Measurements from ENCODE around the gene SRXN1.

Gene SRXN1

DNA sequence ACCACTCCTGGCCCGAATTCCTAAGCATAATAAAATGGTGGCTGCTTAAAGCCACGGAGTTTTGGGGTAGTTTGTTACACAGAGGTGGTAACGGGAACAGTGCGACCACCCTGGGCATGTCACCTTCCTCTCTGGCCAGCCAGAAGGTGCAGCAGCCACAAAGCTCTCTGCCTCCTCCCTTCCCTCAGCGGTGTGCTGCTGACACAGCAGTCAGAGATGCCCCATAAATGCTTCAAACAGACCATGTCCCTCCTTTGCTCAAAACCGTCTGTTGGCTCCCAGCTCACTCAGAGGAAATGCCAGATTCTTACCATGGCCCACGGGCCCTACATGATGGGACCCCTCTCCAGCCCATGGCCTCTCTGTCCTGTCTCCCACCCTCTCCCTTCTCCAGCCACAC lies 30.8 kb downstream of the SRXN1 start:
- Mint-ChIP-seq H3K9me3 (peaks cover 24% of the 10 kb centered on the region), H3K4me3 (no peak overlapping the region), H3K36me3 (ENCODE audit: low read depth) (peaks cover 15% of the 10 kb centered on the region), H3K4me1 (peaks cover 43% of the 10 kb centered on the region), H3K27me3 (ENCODE audit: low read depth, poor library complexity) (peaks cover 11% of the 10 kb centered on the region), H3K27ac (peak overlapping the region; percentile 78)
- TF ChIP-seq, protein P1, sequence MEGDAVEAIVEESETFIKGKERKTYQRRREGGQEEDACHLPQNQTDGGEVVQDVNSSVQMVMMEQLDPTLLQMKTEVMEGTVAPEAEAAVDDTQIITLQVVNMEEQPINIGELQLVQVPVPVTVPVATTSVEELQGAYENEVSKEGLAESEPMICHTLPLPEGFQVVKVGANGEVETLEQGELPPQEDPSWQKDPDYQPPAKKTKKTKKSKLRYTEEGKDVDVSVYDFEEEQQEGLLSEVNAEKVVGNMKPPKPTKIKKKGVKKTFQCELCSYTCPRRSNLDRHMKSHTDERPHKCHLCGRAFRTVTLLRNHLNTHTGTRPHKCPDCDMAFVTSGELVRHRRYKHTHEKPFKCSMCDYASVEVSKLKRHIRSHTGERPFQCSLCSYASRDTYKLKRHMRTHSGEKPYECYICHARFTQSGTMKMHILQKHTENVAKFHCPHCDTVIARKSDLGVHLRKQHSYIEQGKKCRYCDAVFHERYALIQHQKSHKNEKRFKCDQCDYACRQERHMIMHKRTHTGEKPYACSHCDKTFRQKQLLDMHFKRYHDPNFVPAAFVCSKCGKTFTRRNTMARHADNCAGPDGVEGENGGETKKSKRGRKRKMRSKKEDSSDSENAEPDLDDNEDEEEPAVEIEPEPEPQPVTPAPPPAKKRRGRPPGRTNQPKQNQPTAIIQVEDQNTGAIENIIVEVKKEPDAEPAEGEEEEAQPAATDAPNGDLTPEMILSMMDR (IDR thresholded peaks at IDR 0.05), result no peak
- no peak for DNase-seq

GRCh38 chr20:621125-621756 lies 31.8 kb downstream of the SRXN1 start:
- H3K27ac Mint-ChIP-seq, result no peak overlapping the region
- no peak for DNase-seq
- peaks cover 43% of the 10 kb centered on the region for H3K4me1 Mint-ChIP-seq
- H3K4me3 Mint-ChIP-seq, result peak overlapping the region; percentile 41
- H3K27me3 Mint-ChIP-seq (ENCODE audit: low read depth, poor library complexity), result peaks cover 11% of the 10 kb centered on the region
- H3K36me3 Mint-ChIP-seq (ENCODE audit: low read depth), result peaks cover 15% of the 10 kb centered on the region
- peaks cover 27% of the 10 kb centered on the region for H3K9me3 Mint-ChIP-seq
- TF ChIP-seq, protein P1 (IDR thresholded peaks at IDR 0.05), result no peak

DNA sequence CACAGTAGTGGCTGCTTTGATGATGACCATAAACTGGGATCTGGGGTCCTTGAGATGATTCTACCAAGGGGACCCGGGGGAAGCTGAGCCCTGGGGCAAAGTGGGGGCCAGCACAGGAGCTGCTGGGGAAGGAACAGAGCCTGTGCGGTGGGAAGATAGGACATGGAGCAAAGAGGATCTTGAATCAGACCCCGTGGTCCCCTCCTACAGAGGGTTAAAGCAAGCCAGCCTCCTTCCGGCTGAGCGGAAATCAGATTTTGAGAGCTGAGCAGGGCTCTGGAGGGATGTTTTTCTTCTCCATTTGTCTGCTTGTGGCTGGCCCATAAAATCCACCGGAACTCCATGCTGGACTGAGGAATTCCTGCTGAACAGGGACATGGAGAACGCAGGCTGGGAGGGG lies 32.8 kb downstream of the SRXN1 start:
- peaks cover 27% of the 10 kb centered on the region for H3K9me3 Mint-ChIP-seq
- H3K27ac Mint-ChIP-seq, result peak overlapping the region; percentile 79
- DNase-seq, result no peak
- peaks cover 9% of the 10 kb centered on the region for H3K27me3 Mint-ChIP-seq (ENCODE audit: low read depth, poor library complexity)
- H3K4me3 Mint-ChIP-seq, result peak overlapping the region; percentile 51
- H3K4me1 Mint-ChIP-seq, result peaks cover 43% of the 10 kb centered on the region
- H3K36me3 Mint-ChIP-seq (ENCODE audit: low read depth), result peaks cover 15% of the 10 kb centered on the region
- TF ChIP-seq, protein P1 (IDR thresholded peaks at IDR 0.05), result no peak

DNA sequence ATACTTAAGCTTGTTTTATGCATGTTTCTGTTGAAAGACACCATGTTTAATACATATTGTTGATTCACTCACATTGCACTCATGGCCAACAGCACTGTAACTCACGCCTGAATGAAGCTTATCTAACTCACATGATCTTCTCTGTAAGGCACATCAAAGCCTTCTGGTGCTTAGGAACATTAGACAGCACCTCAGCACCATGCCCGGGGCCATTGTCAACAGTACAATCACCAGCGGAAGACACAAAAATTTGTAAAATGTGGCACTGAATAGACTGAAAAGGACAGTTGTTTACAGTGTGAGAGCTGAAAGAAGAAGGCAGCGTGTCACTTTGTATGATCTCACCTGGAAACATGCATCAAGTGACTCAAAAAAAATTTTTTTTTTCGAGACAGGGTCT lies 34.0 kb downstream of the SRXN1 start:
- no peak overlapping the region for H3K4me3 Mint-ChIP-seq

GRCh38 chr20:617934-618690 lies 34.9 kb downstream of the SRXN1 start:
- Mint-ChIP-seq H3K9me3 (peaks cover 27% of the 10 kb centered on the region), H3K4me1 (peaks cover 36% of the 10 kb centered on the region), H3K36me3 (ENCODE audit: low read depth) (peaks cover 15% of the 10 kb centered on the region), H3K27ac (no peak overlapping the region), H3K27me3 (ENCODE audit: low read depth, poor library complexity) (peaks cover 22% of the 10 kb centered on the region), H3K4me3 (no peak overlapping the region)
- TF ChIP-seq, protein P1 (IDR thresholded peaks at IDR 0.05), result no peak
- DNase-seq, result no peak

More for the DNA sequence above, 34.0 kb downstream of the SRXN1 start:
- TF ChIP-seq, protein P1 (IDR thresholded peaks at IDR 0.05), result no peak
- Mint-ChIP-seq H3K27ac (no peak overlapping the region), H3K9me3 (peaks cover 27% of the 10 kb centered on the region), H3K4me1 (peaks cover 43% of the 10 kb centered on the region), H3K36me3 (ENCODE audit: low read depth) (peaks cover 15% of the 10 kb centered on the region), H3K27me3 (ENCODE audit: low read depth, poor library complexity) (peaks cover 17% of the 10 kb centered on the region)
- DNase-seq, result no peak
